IMR-90 (cell line): ENCODE results near the gene SLC23A2. TPM values are rescaled to one million over a fixed set of nuclear protein-coding genes. Genes with fewer than 3 reads are reported as not detected.

Experiments
- ATAC-seq: fragments of 200-7000 bp; cut with Tn5 transposase; 2 replicates; pipeline ENCODE4 v1.9.1; 2020; ENCODE audit warnings: low read depth, mild to moderate bottlenecking, moderate library complexity
- BruUV-seq: library from RNA; stranded (reverse); fragments of 400-500 nt; replicated peaks from 2 replicates; lab custom pipeline; 2021; lab: Mats Ljungman, UMichigan
- CTCF ChIA-PET: fragments of 300-600 bp; formaldehyde crosslinking; extraction: SDS; loops from one replicate; lab custom pipeline; 2021; ENCODE audit warnings: antibody characterized with exemption; lab: Yijun Ruan, JAX
- POLR2A ChIA-PET: fragments of 300-600 bp; sonication (Branson Sonifier 250); formaldehyde crosslinking; loops from one replicate; lab custom pipeline; 2022; ENCODE audit warnings: antibody characterized with exemption; ENCODE audit not compliant: unreplicated experiment; lab: Charles Lee
- DNase-seq: peaks from one replicate; pipeline ENCODE4 v3.0.0; 2013
- H2AFZ ChIP-seq: replicated peaks from 2 replicates; pipeline ENCODE3; 2013; ENCODE audit warnings: low read length, mild to moderate bottlenecking; ENCODE audit not compliant: poor library complexity
- H2AK5ac ChIP-seq: 2 replicates; pipeline ENCODE4 v1.6.1; 2013; ENCODE audit warnings: low read depth, low read length, inconsistent platforms
- H2AK9ac ChIP-seq: replicated peaks from 2 replicates; pipeline ENCODE3; 2013; ENCODE audit warnings: mild to moderate bottlenecking, low read depth, low read length, moderate library complexity; ENCODE audit not compliant: poor library complexity
- H2BK120ac ChIP-seq: 2 replicates; pipeline ENCODE4 v1.6.1; 2013; ENCODE audit warnings: low read depth, low read length, inconsistent platforms
- H2BK15ac ChIP-seq: 3 replicates; pipeline ENCODE4 v1.6.1; 2013; ENCODE audit warnings: low read depth, low read length, inconsistent platforms
- H2BK20ac ChIP-seq: 2 replicates; pipeline ENCODE4 v1.6.1; 2013; ENCODE audit warnings: low read depth, mild to moderate bottlenecking, inconsistent platforms, low read length, moderate library complexity
- H2BK5ac ChIP-seq: 2 replicates; pipeline ENCODE4 v1.6.1; 2013; ENCODE audit warnings: mild to moderate bottlenecking, low read depth, low read length, inconsistent platforms; ENCODE audit not compliant: poor library complexity, severe bottlenecking
- H3K14ac ChIP-seq: replicated peaks from 2 replicates; pipeline ENCODE4 v1.6.1; 2013; ENCODE audit warnings: low read depth, low read length, inconsistent platforms
- H3K18ac ChIP-seq: 2 replicates; pipeline ENCODE4 v1.6.1; 2013; ENCODE audit warnings: low read depth, low read length, control low read depth
- H3K23ac ChIP-seq: 2 replicates; pipeline ENCODE4 v1.6.1; 2013; ENCODE audit warnings: low read depth, low read length, inconsistent platforms
- H3K27ac ChIP-seq: 2 replicates; pipeline ENCODE4 v1.5.1; 2013; ENCODE audit warnings: mild to moderate bottlenecking, control low read depth, low read length; ENCODE audit not compliant: insufficient read depth
- H3K27me3 ChIP-seq: 2 replicates; pipeline ENCODE4 v1.6.1; 2013; ENCODE audit warnings: low read length; ENCODE audit not compliant: control insufficient read depth, insufficient read depth
- H3K36me3 ChIP-seq: 2 replicates; pipeline ENCODE4 v1.6.1; 2013; ENCODE audit warnings: low read length, mixed read lengths; ENCODE audit not compliant: control insufficient read depth, insufficient read depth
- H3K4ac ChIP-seq: 2 replicates; pipeline ENCODE4 v1.6.1; 2013; ENCODE audit warnings: low read depth, low read length, inconsistent platforms
- H3K4me1 ChIP-seq: 2 replicates; pipeline ENCODE4 v1.6.1; 2013; ENCODE audit warnings: low read length, mixed read lengths; ENCODE audit not compliant: control insufficient read depth, insufficient read depth
- H3K4me2 ChIP-seq: 2 replicates; pipeline ENCODE4 v1.6.1; 2013; ENCODE audit warnings: low read depth, mild to moderate bottlenecking, control low read depth, low read length, moderate library complexity
- H3K4me3 ChIP-seq: 2 replicates; pipeline ENCODE4 v1.5.1; 2013; ENCODE audit warnings: low read depth, mild to moderate bottlenecking, control low read depth, low read length, moderate library complexity; ENCODE audit not compliant: insufficient read depth
- H3K56ac ChIP-seq: 2 replicates; pipeline ENCODE4 v1.6.1; 2013; ENCODE audit warnings: low read length, inconsistent platforms; ENCODE audit not compliant: insufficient read depth; ENCODE audit errors: extremely low read depth
- H3K79me1 ChIP-seq, 2 experiments: 2 replicates each; pipeline ENCODE4 v1.6.1; 2013; ENCODE audit warnings: low read length in 2 of 2, inconsistent platforms in 1 of 2, low read depth in 1 of 2
- H3K9ac ChIP-seq: 2 replicates; pipeline ENCODE4 v1.6.1; 2013; ENCODE audit warnings: low read depth, low read length, control low read depth
- H3K9me1 ChIP-seq: 2 replicates; pipeline ENCODE4 v1.6.1; 2013; ENCODE audit warnings: low read length, inconsistent platforms; ENCODE audit not compliant: insufficient read depth
- H3K9me3 ChIP-seq: 2 replicates; pipeline ENCODE4 v1.6.1; 2013; ENCODE audit warnings: low read length; ENCODE audit not compliant: control insufficient read depth, insufficient read depth
- H4K20me1 ChIP-seq: 2 replicates; pipeline ENCODE4 v1.6.1; 2013; ENCODE audit warnings: low read length, inconsistent platforms; ENCODE audit not compliant: insufficient read depth
- H4K5ac ChIP-seq: 2 replicates; pipeline ENCODE4 v1.6.1; 2013; ENCODE audit warnings: mild to moderate bottlenecking, low read depth, low read length, control low read depth
- H4K8ac ChIP-seq, 2 experiments: 2 replicates each; pipeline ENCODE4 v1.6.1; 2013; ENCODE audit warnings: low read depth in 2 of 2, low read length in 2 of 2, control low read depth in 1 of 2, inconsistent platforms in 1 of 2
- H4K91ac ChIP-seq: 2 replicates; pipeline ENCODE4 v1.6.1; 2013; ENCODE audit warnings: low read depth, low read length, inconsistent platforms; ENCODE audit not compliant: insufficient read depth
- MAZ ChIP-seq: IDR thresholded peaks from 2 replicates; pipeline ENCODE4 v1.6.1; 2012; ENCODE audit warnings: low read depth, mild to moderate bottlenecking, low read length, improper control_type of control experiment, moderate library complexity, borderline replicate concordance
- NFE2L2 ChIP-seq: fragments of 150-350 bp; IDR thresholded peaks from 2 replicates; pipeline ENCODE4 v1.6.1; 2016; ENCODE audit warnings: low read depth, mild to moderate bottlenecking, low read length
- RAD21 ChIP-seq: IDR thresholded peaks from 2 replicates; pipeline ENCODE4 v1.6.1; 2012; ENCODE audit warnings: low read length, improper control_type of control experiment
- WGBS, 2 experiments: methylation state at CpG; one replicate each; pipeline versions ENCODE4 v1.1.5 to v1.1.7; 2013; ENCODE audit warnings: missing lambda C conversion rate in 2 of 2; ENCODE audit not compliant: insufficient read length in 1 of 2; ENCODE audit errors: extremely low coverage in 2 of 2; 5-methylcytosine and 5-hydroxymethylcytosine counted together
- dilution Hi-C: fragments of 300-500 bp; cut with HindIII; formaldehyde crosslinking; loops from one replicate; pipeline ENCODE4 v1.14.3; 2018; ENCODE audit warnings: low sequenced_read_pairs; ENCODE audit not compliant: unreplicated experiment
- in situ Hi-C: fragments of 300-500 bp; cut with MboI; formaldehyde crosslinking; loops from 3 replicates; pipeline ENCODE4 v1.14.3; 2019; ENCODE audit warnings: low sequenced_read_pairs, inconsistent platforms, mixed read lengths
- intact Hi-C: fragments of 100-400 bp; cut with micrococcal nuclease; formaldehyde crosslinking; loops from 2 replicates; pipeline ENCODE4 v1.10.0; 2022
- polyA plus RNA-seq, 3 experiments: library from polyadenylated mRNA; depleted of rRNA; stranded (reverse); fragments of >200 nt; gene quantifications; 2 replicates each; pipeline ENCODE4 v1.2.3, GENCODE V29; 2012; ENCODE audit warnings: low replicate concordance in 1 of 3
- total RNA-seq: library from RNA; depleted of rRNA; stranded (reverse); fragments of >200 nt; gene quantifications from 2 replicates; pipeline ENCODE4 v1.2.3, GENCODE V29; 2012
- TF ChIP-seq, protein P1 (sequence below): fragments of 150-350 bp; IDR thresholded peaks from 2 replicates; pipeline ENCODE4 v1.6.1; 2017; ENCODE audit warnings: mild to moderate bottlenecking, antibody characterized with exemption, low read length, low read depth

SLC23A2 gene
- total and polyA plus RNA-seq, 2 of the 4 experiments (the other 2 are of a cell fraction) = 10.2 to 14.4 TPM

- Histone ChIP-seq H2AK9ac (no peak overlapping the region), H4K20me1 (peaks cover 3% of the 10 kb centered on the region; the same call in 1 of the 2 replicates), H2AFZ (no peak overlapping the region), H3K14ac (no peak overlapping the region), H3K56ac (no peak overlapping the region), H3K9ac (no peak overlapping the region), H3K4ac (no peak overlapping the region), H3K4me2 (no peak overlapping the region), H3K36me3 (no peaks in the 10 kb centered on the region), H4K91ac (no peak overlapping the region), H2BK15ac (no peak overlapping the region), H3K9me3 (no peaks in the 10 kb centered on the region), H2BK20ac (no peak overlapping the region), H3K23ac (no peak overlapping the region), H4K5ac (no peak overlapping the region), H3K4me3 (no peak overlapping the region), H4K8ac (no peak overlapping the region), H2AK5ac (no peak overlapping the region), H2BK5ac (no peak overlapping the region), H3K79me1 (peaks cover 19 to 35% of the 10 kb centered on the region in 2 experiments), H3K27ac (no peak overlapping the region), H3K9me1 (0 out of 2 replicates have a peak, but pooled peaks cover 8% of the 10 kb centered on the region), H3K18ac (no peak overlapping the region), H3K27me3 (no peaks in the 10 kb centered on the region), H2BK120ac (no peak overlapping the region), H3K4me1 (peaks cover 19% of the 10 kb centered on the region)
- no CpG with 5 or more reads among the region's 1 CpG for WGBS, 2 experiments
- DNase-seq (no peak), ATAC-seq (no peak)
- ChIA-PET CTCF (interaction anchor here (0.6 to 1.1 kb wide), 3 partner anchors 30 to 100 kb away, joined by 3 to 6 read pairs (median 3); no protein-coding TSS in a partner anchor), POLR2A (no interaction called here)
- intact Hi-C loops = loop anchor here (5.0 kb wide), 1 partner anchor 345 kb away; no protein-coding TSS in a partner anchor
- in situ Hi-C loops = loop anchor here (25.0 kb wide), 1 partner anchor 340 kb away; no protein-coding TSS in a partner anchor
- no TSS peak for BruUV-seq
- TF ChIP-seq RAD21 (no peak), MAZ (no peak), NFE2L2 (no peak)
- TF ChIP-seq, protein P1, sequence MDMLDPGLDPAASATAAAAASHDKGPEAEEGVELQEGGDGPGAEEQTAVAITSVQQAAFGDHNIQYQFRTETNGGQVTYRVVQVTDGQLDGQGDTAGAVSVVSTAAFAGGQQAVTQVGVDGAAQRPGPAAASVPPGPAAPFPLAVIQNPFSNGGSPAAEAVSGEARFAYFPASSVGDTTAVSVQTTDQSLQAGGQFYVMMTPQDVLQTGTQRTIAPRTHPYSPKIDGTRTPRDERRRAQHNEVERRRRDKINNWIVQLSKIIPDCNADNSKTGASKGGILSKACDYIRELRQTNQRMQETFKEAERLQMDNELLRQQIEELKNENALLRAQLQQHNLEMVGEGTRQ = no peak
- dilution Hi-C loops = no loop called here
These were observed 49.1 kb downstream of the SLC23A2 start for GRCh38 chr20:4952229-4952628.
